Parathyroid adenoma (tissue), 2 donors: Measurements from ENCODE around the gene AFDN.

ENCODE experiments used
- H2AFZ ChIP-seq: fragments of 300-600 bp; sonication (generic); one replicate; pipeline ENCODE4 v1.7.0; 2017; ENCODE audit warnings: antibody characterized with exemption, mild to moderate bottlenecking
- H3K27ac ChIP-seq: fragments of 300-600 bp; sonication (generic); one replicate; pipeline ENCODE4 v1.7.0; 2017
- H3K27me3 ChIP-seq: fragments of 300-600 bp; sonication (generic); one replicate; pipeline ENCODE4 v1.7.0; 2017; ENCODE audit warnings: low read length; ENCODE audit not compliant: control insufficient read depth, insufficient read depth
- H3K36me3 ChIP-seq: fragments of 300-600 bp; sonication (generic); one replicate; pipeline ENCODE4 v1.7.0; 2017; ENCODE audit warnings: low read length; ENCODE audit not compliant: control insufficient read depth, insufficient read depth
- H3K4me1 ChIP-seq: fragments of 300-600 bp; sonication (generic); one replicate; pipeline ENCODE4 v1.7.0; 2017; ENCODE audit warnings: control low read depth
- H3K4me2 ChIP-seq: fragments of 300-600 bp; sonication (generic); one replicate; pipeline ENCODE4 v1.7.0; 2017; ENCODE audit warnings: low read length
- H3K4me3 ChIP-seq: fragments of 300-600 bp; sonication (generic); one replicate; pipeline ENCODE4 v1.7.0; 2017; ENCODE audit warnings: low read depth, low read length
- H3K79me2 ChIP-seq: fragments of 300-600 bp; sonication (generic); one replicate; pipeline ENCODE4 v1.7.0; 2017; ENCODE audit warnings: control low read depth
- H3K9ac ChIP-seq: fragments of 300-600 bp; sonication (generic); one replicate; pipeline ENCODE4 v1.7.0; 2017; ENCODE audit warnings: mild to moderate bottlenecking
- H3K9me3 ChIP-seq: fragments of 300-600 bp; sonication (generic); one replicate; pipeline ENCODE4 v1.7.0; 2017; ENCODE audit warnings: low read length; ENCODE audit not compliant: control insufficient read depth
- CTCF ChIP-seq: fragments of 300-600 bp; sonication (generic); IDR thresholded peaks from one replicate; pipeline ENCODE4 v1.7.0; 2017; ENCODE audit warnings: antibody characterized with exemption, mild to moderate bottlenecking
- donor health status: primary hyperparathyroidism.

AFDN gene

GRCh38 chr6:167863897-167864296, 37.2 kb downstream of the AFDN start:
- Histone ChIP-seq H3K4me3 (no peak overlapping the region), H3K9ac (no peak overlapping the region), H3K9me3 (no peaks in the 10 kb centered on the region), H3K27ac (no peak overlapping the region), H3K4me1 (no peaks in the 10 kb centered on the region), H3K36me3 (no peaks in the 10 kb centered on the region), H3K27me3 (no peaks in the 10 kb centered on the region), H2AFZ (no peak overlapping the region), H3K79me2 (peaks cover 19% of the 10 kb centered on the region), H3K4me2 (no peak overlapping the region)
- no peak for TF ChIP-seq CTCF

- H3K36me3 ChIP-seq: no peaks in the 10 kb centered on the region
Observed at GRCh38 chr6:167866642-167867041, 39.9 kb downstream of the AFDN start.

GRCh38 chr6:167870321-167870720, 43.6 kb downstream of the AFDN start:
- H3K79me2 ChIP-seq: peaks cover 9% of the 10 kb centered on the region
- H3K27me3 ChIP-seq: no peaks in the 10 kb centered on the region
- no peak overlapping the region for H3K9ac ChIP-seq
- H3K9me3 ChIP-seq: no peaks in the 10 kb centered on the region
- no peak overlapping the region for H2AFZ ChIP-seq
- H3K36me3 ChIP-seq: no peaks in the 10 kb centered on the region
- H3K4me1 ChIP-seq: no peaks in the 10 kb centered on the region
- no peak overlapping the region for H3K4me3 ChIP-seq
- TF ChIP-seq CTCF: no peak
- H3K4me2 ChIP-seq: no peak overlapping the region
- no peak overlapping the region for H3K27ac ChIP-seq

More at GRCh38 chr6:167866642-167867041, 39.9 kb downstream of the AFDN start:
- Histone ChIP-seq H3K79me2 (peaks cover 20% of the 10 kb centered on the region), H3K9ac (no peak overlapping the region), H3K27me3 (no peaks in the 10 kb centered on the region), H3K4me1 (no peaks in the 10 kb centered on the region), H3K4me3 (no peak overlapping the region), H2AFZ (no peak overlapping the region), H3K4me2 (no peak overlapping the region), H3K27ac (no peak overlapping the region), H3K9me3 (no peaks in the 10 kb centered on the region)
- no peak for TF ChIP-seq CTCF

GRCh38 chr6:167872538-167873210, 46.0 kb downstream of the AFDN start:
- H3K4me2 ChIP-seq: no peak overlapping the region
- no peaks in the 10 kb centered on the region for H3K36me3 ChIP-seq
- H3K9ac ChIP-seq: no peak overlapping the region
- no peaks in the 10 kb centered on the region for H3K27me3 ChIP-seq
- H3K9me3 ChIP-seq: no peaks in the 10 kb centered on the region
- H3K4me3 ChIP-seq: no peak overlapping the region
- H3K79me2 ChIP-seq: peaks cover 7% of the 10 kb centered on the region
- no peaks in the 10 kb centered on the region for H3K4me1 ChIP-seq
- no peak overlapping the region for H3K27ac ChIP-seq
- no peak overlapping the region for H2AFZ ChIP-seq
- TF ChIP-seq CTCF: no peak
